SKM-1 (cell line): ENCODE data around the gene PNMA8C.
"Not testable (repeated sequence)": the region's sequence is repeated elsewhere in the genome, so short reads cannot be mapped to it uniquely, and the experiment has no call there.

ENCODE experiments used
- DNase-seq: peaks from one replicate; lab custom pipeline; 2025; ENCODE audit not compliant: unreplicated experiment; lab: John Stamatoyannopoulos, UW

The PNMA8C gene

GRCh38 chr19:46390866-46391265 is 37.9 kb downstream of the PNMA8C start:
- no peak for DNase-seq

GRCh38 chr19:46390121-46390858 is 38.4 kb downstream of the PNMA8C start:
- DNase-seq: no peak

GRCh38 chr19:46388311-46389095 is 40.2 kb downstream of the PNMA8C start:
- DNase-seq: no peak

- DNase-seq: no peak
These were observed 41.0 kb downstream of the PNMA8C start for GRCh38 chr19:46387713-46388130.

GRCh38 chr19:46386996-46387712 is 41.6 kb downstream of the PNMA8C start:
- DNase-seq: no peak

- no peak for DNase-seq
These were observed 42.6 kb downstream of the PNMA8C start for GRCh38 chr19:46386151-46386550.

GRCh38 chr19:46385636-46386035 is 43.1 kb downstream of the PNMA8C start:
- DNase-seq: no peak

GRCh38 chr19:46384396-46384795 is 44.3 kb downstream of the PNMA8C start:
- DNase-seq: no peak

GRCh38 chr19:46383846-46384245 is 44.9 kb downstream of the PNMA8C start:
- DNase-seq: no peak

- DNase-seq: no peak
These were observed 45.4 kb downstream of the PNMA8C start for GRCh38 chr19:46383171-46383815.

GRCh38 chr19:46381756-46382345 is 46.9 kb downstream of the PNMA8C start:
- no peak for DNase-seq

GRCh38 chr19:46381346-46381745 is 47.4 kb downstream of the PNMA8C start:
- no peak for DNase-seq

- DNase-seq: no peak
These were observed 48.0 kb downstream of the PNMA8C start for GRCh38 chr19:46380690-46381089.

GRCh38 chr19:46378268-46378667 is 50.5 kb downstream of the PNMA8C start:
- no peak for DNase-seq

- DNase-seq: no peak
These were observed 52.2 kb downstream of the PNMA8C start for GRCh38 chr19:46376241-46377153.

GRCh38 chr19:46375476-46376067 is 53.2 kb downstream of the PNMA8C start:
- not testable (repeated sequence) for DNase-seq
